NAMALWA (cell line): ENCODE results near the gene CCSER1.
"Not testable (repeated sequence)": the region's sequence is repeated elsewhere in the genome, so short reads cannot be mapped to it uniquely, and the experiment has no call there.

ENCODE experiments used
- DNase-seq: peaks from one replicate; pipeline ENCODE4 v3.0.0-alpha.2; 2015; ENCODE audit warnings: low spot score

The CCSER1 gene

GRCh38 chr4:91373546-91373945, 1246.4 kb downstream of the CCSER1 start:
- no peak for DNase-seq

- DNase-seq: not testable (repeated sequence)
Observed at GRCh38 chr4:91405431-91405830, 1278.2 kb downstream of the CCSER1 start.

- no peak for DNase-seq
Observed at GRCh38 chr4:91422011-91422410, 1294.8 kb downstream of the CCSER1 start.

DNA sequence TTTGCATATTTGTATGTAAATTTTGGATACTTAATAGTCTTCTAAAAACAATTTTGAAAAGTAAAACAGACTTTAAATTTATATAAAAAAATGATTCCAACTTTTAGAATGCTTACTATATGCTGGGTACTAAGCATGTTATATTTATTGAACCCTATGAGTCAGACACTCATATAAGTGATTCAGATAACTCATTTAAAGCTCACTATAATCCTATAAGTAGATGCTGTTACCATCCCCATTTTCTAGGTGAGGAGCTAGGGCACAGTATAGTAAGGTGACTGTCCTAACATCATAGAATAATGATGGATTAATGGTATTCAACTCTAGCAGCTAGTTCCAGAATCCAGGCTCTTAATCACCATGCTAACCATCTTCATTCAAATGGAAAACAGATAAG, 1299.5 kb downstream of the CCSER1 start:
- no peak for DNase-seq

DNA sequence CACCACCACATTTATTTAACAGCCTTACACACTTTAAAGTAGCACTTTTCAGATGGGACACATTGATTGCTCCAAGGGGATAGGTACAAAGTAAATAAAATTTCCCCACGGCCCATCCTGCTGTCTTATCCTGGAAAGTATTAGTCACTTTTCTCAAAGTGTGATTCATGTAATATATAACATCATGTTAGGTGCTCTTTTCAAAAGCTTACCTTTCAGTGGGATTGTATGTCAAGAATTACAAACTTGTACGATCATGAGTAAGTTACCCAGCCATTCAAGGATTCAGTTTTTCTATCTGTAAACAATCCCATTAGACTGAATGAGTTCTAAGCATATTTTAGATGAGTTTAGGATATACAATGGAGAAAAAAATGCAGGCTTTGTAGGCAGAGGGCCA, 1300.0 kb downstream of the CCSER1 start:
- no peak for DNase-seq

GRCh38 chr4:91434631-91435030, 1307.4 kb downstream of the CCSER1 start:
- no peak for DNase-seq

DNA sequence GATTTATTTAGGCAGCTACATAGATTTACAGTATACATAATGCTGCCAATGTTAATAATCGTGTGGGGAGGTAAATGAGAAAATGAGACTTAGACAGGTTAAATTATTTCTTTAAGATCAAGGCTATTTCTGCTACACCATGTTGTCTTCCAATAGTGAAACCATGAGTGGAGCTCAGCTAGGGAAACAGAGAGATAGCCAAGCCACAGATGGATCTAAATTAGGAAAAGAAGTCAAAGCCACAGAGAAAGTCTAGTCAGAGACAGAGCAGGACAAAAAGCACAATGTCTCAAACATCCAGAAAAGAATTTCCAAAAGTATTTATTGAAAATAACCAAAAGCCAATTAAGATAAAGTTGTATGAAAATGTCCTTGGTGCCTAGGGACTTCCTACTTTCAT, 1309.4 kb downstream of the CCSER1 start:
- no peak for DNase-seq

- DNase-seq: no peak
Observed at GRCh38 chr4:91447168-91447567, 1320.0 kb downstream of the CCSER1 start.

- no peak for DNase-seq
Observed at GRCh38 chr4:91448668-91449330, 1321.6 kb downstream of the CCSER1 start.

- DNase-seq: no peak
Observed at GRCh38 chr4:91454111-91454510, 1326.9 kb downstream of the CCSER1 start.

DNA sequence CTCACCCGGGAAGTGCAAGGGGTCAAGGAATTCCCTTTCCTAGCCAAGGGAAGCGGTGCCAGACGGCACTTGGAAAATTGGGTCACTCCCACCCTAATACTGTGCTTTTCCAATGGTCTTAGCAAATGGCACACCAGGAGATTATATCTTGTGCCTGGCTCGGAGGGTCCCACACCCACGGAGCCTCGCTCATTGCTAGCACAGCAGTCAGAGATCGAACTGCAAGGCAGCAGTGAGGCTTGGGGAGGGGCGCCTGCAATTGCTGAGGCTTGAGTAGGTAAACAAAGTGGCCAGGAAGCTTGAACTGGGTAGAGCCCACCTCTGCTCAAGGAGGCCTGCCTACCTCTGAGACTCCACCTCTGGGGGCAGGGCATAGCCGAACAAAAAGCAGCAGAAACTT, 1335.4 kb downstream of the CCSER1 start:
- not testable (repeated sequence) for DNase-seq

DNA sequence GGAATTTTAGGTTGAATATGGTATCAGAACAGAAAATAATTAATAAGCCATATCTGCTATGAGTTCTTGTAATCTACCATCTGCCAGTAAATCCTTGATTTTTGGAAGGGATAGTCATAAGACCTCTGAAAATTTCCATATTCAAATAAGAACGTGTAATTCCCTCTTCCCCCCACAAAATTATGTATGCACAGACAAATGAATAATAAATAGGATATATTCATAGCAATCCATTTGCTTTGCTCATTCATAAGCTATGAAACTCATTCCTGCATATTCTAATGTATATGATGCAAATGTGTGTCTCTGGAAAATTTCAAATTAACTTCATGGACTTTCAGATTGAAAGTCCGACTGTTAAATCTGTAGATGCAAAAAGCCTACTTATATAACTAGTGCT, 1343.5 kb downstream of the CCSER1 start:
- no peak for DNase-seq

DNA sequence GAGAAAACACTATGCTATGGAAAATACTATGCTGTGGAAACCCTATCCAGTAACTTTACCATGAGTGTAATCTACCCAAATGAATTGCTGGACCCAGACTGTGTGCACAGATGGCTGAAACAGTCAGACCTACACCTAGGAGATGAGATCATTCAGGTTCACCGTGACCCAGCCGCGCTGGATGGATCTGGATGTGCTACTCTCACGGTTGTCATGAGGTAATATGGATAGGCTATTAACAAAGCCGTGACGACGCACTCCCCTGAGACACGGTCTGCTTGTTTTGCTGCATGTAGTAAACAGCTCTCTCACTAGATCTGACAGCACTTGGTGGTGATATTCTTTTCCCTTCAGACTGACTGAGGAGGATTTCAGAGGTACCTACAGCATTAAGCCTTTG, 1344.1 kb downstream of the CCSER1 start:
- DNase-seq: no peak

DNA sequence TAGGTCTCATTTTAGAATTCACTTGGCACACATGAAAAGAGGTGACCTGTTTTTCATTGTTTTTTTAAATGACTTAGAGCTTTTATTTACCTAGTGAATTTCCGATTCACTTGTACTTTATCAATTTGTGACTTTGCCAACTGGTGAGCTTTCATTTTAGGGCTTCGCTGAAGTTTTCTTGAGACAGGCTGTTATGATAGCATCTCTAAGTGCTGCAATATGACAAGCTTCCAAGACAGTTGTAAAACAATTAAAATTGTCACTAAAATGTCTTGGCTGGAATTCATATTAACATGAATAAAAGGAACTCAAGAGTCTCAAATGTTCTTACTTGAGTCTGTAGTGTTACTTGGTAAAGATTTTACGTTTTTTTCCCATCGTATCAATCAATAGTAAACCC, 1344.9 kb downstream of the CCSER1 start:
- DNase-seq: no peak

- DNase-seq: no peak
Observed at GRCh38 chr4:91485415-91485814, 1358.2 kb downstream of the CCSER1 start.

- DNase-seq: no peak
Observed at GRCh38 chr4:91488946-91489345, 1361.8 kb downstream of the CCSER1 start.

DNA sequence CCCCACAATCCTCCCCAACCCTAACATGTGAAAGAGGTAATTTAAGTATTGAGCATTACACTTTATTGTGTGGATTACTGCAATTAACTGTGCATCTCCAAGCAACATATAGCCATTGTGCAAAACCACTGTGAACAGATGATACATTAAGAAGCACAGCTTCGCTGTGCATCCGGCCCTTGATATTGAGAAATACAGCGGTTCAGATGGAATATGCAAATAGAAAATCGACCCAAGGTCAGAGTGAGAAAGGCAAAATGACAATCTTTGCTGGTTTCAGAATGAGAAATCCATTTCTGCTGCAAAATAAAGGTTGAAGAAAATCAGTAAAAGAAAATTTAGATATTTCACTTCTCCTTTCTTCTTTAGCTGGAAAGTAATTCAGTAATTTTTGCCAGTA, 1370.7 kb downstream of the CCSER1 start:
- DNase-seq: no peak

DNA sequence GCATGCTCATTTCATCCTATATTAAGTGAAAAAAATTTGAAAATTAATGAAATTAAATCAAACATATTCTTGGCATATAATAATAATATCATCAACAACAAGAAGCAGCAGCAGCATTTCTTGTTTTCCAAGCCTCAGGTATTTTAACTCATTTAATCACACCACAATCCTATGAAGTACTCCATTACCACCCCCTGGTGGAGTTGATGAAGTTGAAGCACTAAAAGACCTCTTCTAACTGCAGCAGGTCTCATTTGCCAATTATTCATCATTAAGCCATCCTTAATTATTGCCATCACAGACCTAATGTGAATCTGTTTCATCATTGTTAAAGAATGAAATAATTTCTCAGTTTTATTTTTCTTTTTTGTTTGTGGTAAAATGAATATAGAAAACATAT, 1375.2 kb downstream of the CCSER1 start:
- peak; percentile 16 for DNase-seq

DNA sequence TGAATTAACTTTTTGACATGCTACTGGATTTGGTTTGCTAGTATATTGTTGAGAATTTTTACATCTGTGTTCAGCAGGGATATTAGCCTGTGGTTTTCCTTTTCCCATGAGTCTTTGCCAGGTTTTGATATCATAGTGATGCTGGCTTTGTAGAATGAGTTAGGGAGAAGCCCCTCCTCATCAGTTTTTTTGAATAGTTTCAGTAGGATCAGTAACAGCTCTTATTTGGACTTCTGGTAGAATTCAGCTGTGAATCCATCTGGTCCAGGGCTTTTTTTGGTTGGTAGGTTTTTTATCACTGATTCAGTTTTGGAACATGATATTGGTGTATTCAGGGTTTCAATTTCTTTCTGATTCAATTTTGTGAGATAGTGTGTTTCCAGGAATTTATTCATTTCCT, 1386.1 kb downstream of the CCSER1 start:
- DNase-seq: no peak

DNA sequence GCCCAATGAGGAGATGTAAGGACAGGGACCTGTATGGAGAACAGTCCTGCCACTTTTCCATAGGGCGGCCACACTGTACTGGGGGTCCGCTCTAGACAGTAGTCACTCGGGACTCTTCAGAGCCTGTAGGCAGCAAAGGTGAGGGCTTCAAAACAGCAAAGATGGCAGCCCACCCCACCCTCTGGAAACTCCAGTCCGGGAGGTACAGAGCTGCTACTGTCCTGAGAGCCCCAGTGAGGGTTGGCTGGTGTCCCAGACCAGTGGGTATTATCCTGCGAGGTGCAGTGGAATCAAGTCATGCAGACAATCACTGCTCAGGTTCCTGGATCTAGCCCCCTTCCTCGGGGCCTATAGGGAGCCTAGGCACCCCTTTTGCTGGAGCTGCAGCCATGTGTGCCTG, 1392.0 kb downstream of the CCSER1 start:
- DNase-seq: no peak

- no peak for DNase-seq
Observed at GRCh38 chr4:91525621-91526020, 1398.4 kb downstream of the CCSER1 start.

- no peak for DNase-seq
Observed at GRCh38 chr4:91527056-91527455, 1399.9 kb downstream of the CCSER1 start.

DNA sequence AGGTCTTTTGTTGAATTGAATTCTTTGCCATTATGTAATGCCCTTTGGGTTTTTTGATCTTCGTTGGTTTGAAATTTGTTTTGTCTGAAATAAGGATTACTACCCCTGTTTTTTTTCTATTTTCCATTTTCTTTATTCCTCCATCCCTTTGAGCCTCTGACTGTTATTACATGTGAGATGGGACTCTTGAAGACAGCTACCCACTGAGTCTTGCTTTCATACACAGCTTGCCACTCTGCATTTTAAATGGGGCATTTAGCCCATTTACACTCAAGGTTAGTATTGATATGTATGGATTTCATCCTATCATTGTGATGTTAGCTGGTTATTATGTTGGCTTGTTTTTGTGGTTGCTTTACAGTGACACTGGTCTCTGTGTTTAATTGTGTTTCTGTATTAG, 1440.4 kb downstream of the CCSER1 start:
- DNase-seq: no peak

DNA sequence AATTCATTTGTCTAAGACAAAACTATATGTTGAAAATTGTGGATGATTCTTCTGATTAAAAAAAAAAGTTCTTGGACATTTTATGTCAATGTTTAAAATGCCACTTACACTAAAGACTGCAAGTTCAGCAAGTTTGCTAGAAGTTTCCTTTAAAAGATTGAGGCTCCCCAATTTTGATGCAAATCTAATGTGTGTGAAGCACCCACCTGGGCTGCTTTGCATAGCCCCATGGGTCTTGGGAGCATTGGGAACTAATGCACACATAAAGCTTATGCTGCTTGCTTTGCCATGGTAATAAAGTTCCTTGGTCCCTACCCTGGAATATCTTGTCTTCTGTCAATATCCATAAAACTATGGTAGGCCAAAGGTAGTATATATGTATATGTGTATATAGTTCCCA, 1450.7 kb downstream of the CCSER1 start:
- no peak for DNase-seq

- DNase-seq: no peak
Observed at GRCh38 chr4:91590260-91590659, 1463.1 kb downstream of the CCSER1 start.
